GM12878 (cell line): ENCODE results near the gene SMPDL3A. TPM values are rescaled to one million over a fixed set of nuclear protein-coding genes. Genes with fewer than 3 reads are reported as not detected.

ENCODE experiments used
- ATAC-seq: fragments of 200-7000 bp; cut with Tn5 transposase; 3 replicates; pipeline ENCODE4 v1.9.1; 2020; ENCODE audit warnings: mild to moderate bottlenecking, moderate library complexity
- BruUV-seq: library from RNA; stranded (reverse); fragments of 400-500 nt; replicated peaks from 2 replicates; lab custom pipeline; 2021; lab: Mats Ljungman, UMichigan
- CTCF ChIA-PET: fragments of 300-600 bp; sonication (Branson Sonifier 250); formaldehyde crosslinking; extraction: SDS; loops from one replicate; lab custom pipeline; 2021; ENCODE audit warnings: inconsistent platforms; lab: Yijun Ruan, JAX
- POLR2A ChIA-PET: fragments of 350-600 bp; formaldehyde crosslinking; extraction: SDS; loops from one replicate; lab custom pipeline; 2021; ENCODE audit warnings: inconsistent platforms; lab: Charles Lee
- RAD21 ChIA-PET: fragments of 300-600 bp; sonication (Branson Sonifier 250); formaldehyde crosslinking; loops from one replicate; lab custom pipeline; 2023; ENCODE audit warnings: antibody characterized with exemption; ENCODE audit not compliant: unreplicated experiment; lab: Charles Lee
- SMC1A ChIA-PET: fragments of 300-600 bp; sonication (Branson Sonifier 250); formaldehyde crosslinking; loops from one replicate; lab custom pipeline; 2023; ENCODE audit not compliant: unreplicated experiment, uncharacterized antibody; lab: Charles Lee
- DNase-seq: peaks from one replicate; pipeline ENCODE4 v3.0.0-alpha.2; 2011; ENCODE audit warnings: low read depth, low spot score
- FAIRE-seq: peaks from 3 replicates; lab custom pipeline; 2011; peaks lifted over from hg19 to GRCh38; lab: Jason Lieb, UNC
- H2AFZ ChIP-seq: 2 replicates; pipeline ENCODE4 v1.6.0; 2011; ENCODE audit warnings: low read depth, low read length, control low read depth; ENCODE audit not compliant: control insufficient read depth
- H3K27ac ChIP-seq: 2 replicates; pipeline ENCODE4 v1.5.1; 2011; ENCODE audit warnings: control low read depth; ENCODE audit not compliant: control insufficient read depth, insufficient read depth
- H3K27me3 ChIP-seq, 2 experiments: replicated peaks in 1 of 2; 2 replicates each; pipeline versions ENCODE4 v1.6.0 to v1.6.1; 2011; ENCODE audit warnings: low read length in 1 of 2; ENCODE audit not compliant: control insufficient read depth in 2 of 2, insufficient read depth in 2 of 2
- H3K36me3 ChIP-seq, 2 experiments: 2 replicates each; pipeline ENCODE4 v1.5.1; 2011; ENCODE audit warnings: low read length in 1 of 2; ENCODE audit not compliant: control insufficient read depth in 2 of 2, insufficient read depth in 2 of 2
- H3K4me1 ChIP-seq: 2 replicates; pipeline ENCODE4 v1.6.1; 2011; ENCODE audit warnings: mild to moderate bottlenecking, low read length, moderate library complexity, mixed read lengths; ENCODE audit not compliant: control insufficient read depth, insufficient read depth
- H3K4me2 ChIP-seq: 2 replicates; pipeline ENCODE4 v1.6.0; 2011; ENCODE audit warnings: control low read depth; ENCODE audit not compliant: control insufficient read depth, insufficient read depth
- H3K4me3 ChIP-seq: fragments of 200-600 bp; sonication (generic); 2 replicates; pipeline ENCODE4 v1.5.1; 2016
- H3K79me2 ChIP-seq: 2 replicates; pipeline ENCODE4 v1.6.0; 2011; ENCODE audit warnings: low read length; ENCODE audit not compliant: control insufficient read depth, insufficient read depth
- H3K9ac ChIP-seq: 2 replicates; pipeline ENCODE4 v1.8.0; 2011; ENCODE audit warnings: low read length, control low read depth, mixed read lengths; ENCODE audit not compliant: control insufficient read depth, insufficient read depth
- H3K9me3 ChIP-seq: replicated peaks from 3 replicates; pipeline ENCODE4 v1.5.1; 2011; ENCODE audit warnings: mild to moderate bottlenecking, low read length; ENCODE audit not compliant: control insufficient read depth, insufficient read depth
- H4K20me1 ChIP-seq: 2 replicates; pipeline ENCODE4 v1.6.0; 2011; ENCODE audit not compliant: control insufficient read depth, insufficient read depth
- BACH1 ChIP-seq: fragments of 450-650 bp; IDR thresholded peaks from 2 replicates; pipeline ENCODE4 v1.6.1; 2017; ENCODE audit warnings: mild to moderate bottlenecking, borderline replicate concordance
- FOXM1 ChIP-seq: IDR thresholded peaks from 2 replicates; pipeline ENCODE4 v1.6.1; 2012; ENCODE audit warnings: low read depth, mild to moderate bottlenecking, inconsistent platforms, low read length, moderate library complexity
- GATAD2B ChIP-seq: fragments of 450-650 bp; conservative IDR thresholded peaks from 2 replicates; pipeline ENCODE4 v1.6.1; 2017; ENCODE audit warnings: low read depth, mild to moderate bottlenecking, moderate library complexity
- HDAC2 ChIP-seq: fragments of 200-600 bp; sonication (generic); IDR thresholded peaks from 2 replicates; pipeline ENCODE4 v1.6.1; 2017
- IKZF1 ChIP-seq: fragments of 450-650 bp; conservative IDR thresholded peaks from 2 replicates; pipeline ENCODE4 v1.6.1; 2017; ENCODE audit warnings: antibody characterized with exemption, mild to moderate bottlenecking
- JUNB ChIP-seq: IDR thresholded peaks from 2 replicates; pipeline ENCODE4 v1.6.1; 2016; ENCODE audit warnings: antibody characterized with exemption, mild to moderate bottlenecking
- MTA3 ChIP-seq: IDR thresholded peaks from 2 replicates; pipeline ENCODE4 v1.6.1; 2012; ENCODE audit warnings: low read length, inconsistent platforms, borderline replicate concordance
- NR2F1 ChIP-seq: fragments of 450-650 bp; conservative IDR thresholded peaks from 2 replicates; pipeline ENCODE4 v1.6.1; 2017; ENCODE audit warnings: mild to moderate bottlenecking
- NRF1 ChIP-seq: conservative IDR thresholded peaks from 2 replicates; pipeline ENCODE4 v1.6.1; 2011; ENCODE audit warnings: mild to moderate bottlenecking, low read depth, low read length, improper control_type of control experiment
- PKNOX1 ChIP-seq: fragments of 450-650 bp; IDR thresholded peaks from 2 replicates; pipeline ENCODE4 v1.6.1; 2016; ENCODE audit warnings: mild to moderate bottlenecking
- PML ChIP-seq: IDR thresholded peaks from 2 replicates; pipeline ENCODE4 v1.6.1; 2012; ENCODE audit warnings: low read length, inconsistent platforms
- SMC3 ChIP-seq: IDR thresholded peaks from 2 replicates; pipeline ENCODE4 v1.6.1; 2011; ENCODE audit warnings: low read length, improper control_type of control experiment, borderline replicate concordance
- SUPT20H ChIP-seq: IDR thresholded peaks from 2 replicates; pipeline ENCODE4 v1.6.1; 2011; ENCODE audit warnings: low read depth, mild to moderate bottlenecking, low read length, moderate library complexity, borderline replicate concordance; ENCODE audit not compliant: control insufficient read depth
- WRNIP1 ChIP-seq: IDR thresholded peaks from 2 replicates; pipeline ENCODE4 v1.6.1; 2011; ENCODE audit warnings: low read depth, low read length, improper control_type of control experiment, borderline replicate concordance
- ZBTB11 ChIP-seq: fragments of 450-650 bp; formaldehyde crosslinking; IDR thresholded peaks from 2 replicates; pipeline ENCODE4 v1.5.0; 2022; ENCODE audit warnings: mild to moderate bottlenecking, missing genetic modification characterization
- ZNF207 ChIP-seq: fragments of 450-650 bp; IDR thresholded peaks from 2 replicates; pipeline ENCODE4 v1.6.1; 2014; ENCODE audit warnings: antibody characterized with exemption, mild to moderate bottlenecking, borderline replicate concordance
- WGBS: methylation state at CpG from one replicate; pipeline ENCODE4 v1.1.6; 2016; ENCODE audit warnings: low lambda C conversion rate; ENCODE audit not compliant: insufficient replicate concordance, insufficient coverage; ENCODE audit errors: missing lambda C conversion rate; 5-methylcytosine and 5-hydroxymethylcytosine counted together
- in situ Hi-C: fragments of 300-500 bp; cut with MboI; formaldehyde crosslinking; loops from 9 replicates; pipeline ENCODE4 v1.14.3; 2018; ENCODE audit warnings: mixed read lengths
- intact Hi-C: fragments of 100-400 bp; cut with micrococcal nuclease; formaldehyde crosslinking; loops from one replicate; pipeline ENCODE4 v1.14.2; 2022; ENCODE audit not compliant: unreplicated experiment
- polyA plus RNA-seq, 11 experiments: library from polyadenylated mRNA; depleted of rRNA in 4 of 11; unstranded in 6 of 11; stranded (reverse) in 5 of 11; fragments of >200 nt; fragmentation: Nextera tagmentation in 4 of 11; fragmentation: Illumina TruSeq in 1 of 11; extraction: Ambion mirVana in 4 of 11; extraction: Trizol in 1 of 11; gene quantifications; 1 replicate in 1 of 11; 2 replicates in 10 of 11; pipeline versions ENCODE4 v1.2.1 to v1.2.3, GENCODE V29; 2011 to 2016; ENCODE audit warnings: inconsistent platforms in 2 of 11, missing spikeins in 2 of 11, low read depth in 1 of 11
- total RNA-seq, 4 experiments: library from RNA; depleted of rRNA in 3 of 4; stranded (reverse); fragments of >200 nt in 3 of 4; fragmentation: Illumina TruSeq in 1 of 4; extraction: Trizol in 1 of 4; gene quantifications; 2 replicates each; pipeline versions ENCODE4 v1.2.1 to v1.2.3, GENCODE V29; 2013 to 2021
- TF ChIP-seq, protein P1 (sequence below): IDR thresholded peaks from 2 replicates; pipeline ENCODE4 v1.6.1; 2012; ENCODE audit warnings: low read depth, low read length, improper control_type of control experiment

The SMPDL3A gene
- total and polyA plus RNA-seq, 10 of the 15 experiments (the other 5 are each of a cell fraction or from before 2014, with no cell fraction given), result 0.05 to 0.91 (median 0.09) TPM; not detected in 3

DNA sequence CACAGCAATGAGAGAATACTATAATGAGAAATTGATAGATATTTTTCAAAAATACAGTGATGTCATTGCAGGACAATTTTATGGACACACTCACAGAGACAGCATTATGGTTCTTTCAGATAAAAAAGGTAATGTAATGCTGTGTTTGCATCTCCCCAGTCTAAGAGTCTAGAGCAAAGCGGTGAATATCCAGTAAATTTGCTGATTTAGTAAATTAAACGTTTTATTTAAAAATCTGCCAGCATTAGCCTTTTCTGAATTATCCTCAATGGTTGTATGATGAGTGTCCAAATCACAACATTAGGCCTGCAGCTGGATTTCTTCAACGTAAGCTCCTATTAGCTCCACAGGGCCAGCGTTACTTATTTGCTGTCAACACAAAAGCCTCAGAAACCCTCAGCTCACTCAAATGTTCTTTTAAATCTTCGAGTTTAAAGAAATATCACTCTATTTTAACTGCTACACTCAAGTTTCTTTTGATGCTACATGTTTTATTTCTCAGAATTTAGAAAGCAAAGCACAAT lies 16.0 kb downstream of the SMPDL3A start:
- no TSS peak for BruUV-seq
- Histone ChIP-seq H3K27ac (no peak overlapping the region), H4K20me1 (no peaks in the 10 kb centered on the region), H3K9me3 (no peaks in the 10 kb centered on the region), H2AFZ (no peak overlapping the region), H3K36me3 (no peaks in the 10 kb centered on the region), H3K27me3 (no peaks in the 10 kb centered on the region), H3K4me1 (no peaks in the 10 kb centered on the region), H3K4me2 (no peak overlapping the region), H3K9ac (no peak overlapping the region), H3K4me3 (no peak overlapping the region), H3K79me2 (no peaks in the 10 kb centered on the region)
- ATAC-seq, result no peak
- ChIA-PET POLR2A (no interaction called here), SMC1A (interaction anchor here (0.8 to 1.4 kb wide), 4 partner anchors 9 to 53 kb away, joined by 3 to 4 read pairs (median 3); no protein-coding TSS in a partner anchor), CTCF (interaction anchor here (0.7 kb wide), 1 partner anchor 74 kb away, joined by 3 read pairs; no protein-coding TSS in a partner anchor), RAD21 (no interaction called here)
- TF ChIP-seq ZNF207 (no peak), PML (no peak), SMC3 (no peak), JUNB (no peak), GATAD2B (no peak), PKNOX1 (no peak), MTA3 (no peak), WRNIP1 (no peak), BACH1 (no peak), IKZF1 (no peak), HDAC2 (no peak), SUPT20H (no peak), FOXM1 (no peak), ZBTB11 (no peak), NRF1 (no peak), NR2F1 (no peak)
- TF ChIP-seq, protein P1, sequence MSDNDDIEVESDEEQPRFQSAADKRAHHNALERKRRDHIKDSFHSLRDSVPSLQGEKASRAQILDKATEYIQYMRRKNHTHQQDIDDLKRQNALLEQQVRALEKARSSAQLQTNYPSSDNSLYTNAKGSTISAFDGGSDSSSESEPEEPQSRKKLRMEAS, result no peak
- no peak for FAIRE-seq
- DNase-seq, result no peak
- intact Hi-C loops, result no loop called here
- WGBS, result 53% methylated on average over 5 of the region's 5 CpGs
- in situ Hi-C loops, result no loop called here
